GM19043 (cell line): Measurements from ENCODE around the gene CAPRIN2.

ENCODE experiments used
- ATAC-seq: cut with Tn5 transposase; IDR thresholded peaks from one replicate; pipeline ENCODE4 v1.9.1; 2021; ENCODE audit warnings: low read depth; ENCODE audit not compliant: unreplicated experiment

The CAPRIN2 gene

GRCh38 chr12:30707613-30708342 lies 47.0 kb downstream of the CAPRIN2 start:
- no peak for ATAC-seq

GRCh38 chr12:30706476-30706875 lies 48.3 kb downstream of the CAPRIN2 start:
- no peak for ATAC-seq

DNA sequence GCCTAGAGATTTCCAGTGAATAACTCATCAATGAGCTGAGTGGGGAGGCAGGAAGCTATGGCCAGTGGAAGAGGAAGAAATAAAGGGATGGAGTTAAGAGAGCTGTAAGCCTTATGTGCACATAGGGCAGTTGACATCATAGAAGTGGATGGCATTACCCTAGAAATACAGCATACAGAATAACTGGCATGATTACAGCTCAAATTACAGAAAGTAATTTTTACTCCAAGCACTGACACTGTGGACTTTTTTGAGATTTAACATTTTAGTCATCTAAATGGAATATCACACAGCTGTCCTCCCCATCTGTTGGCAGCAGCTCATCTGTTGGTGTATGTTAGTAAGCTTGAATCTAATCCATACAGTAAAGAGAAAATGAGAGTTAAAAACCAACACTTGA lies 53.7 kb downstream of the CAPRIN2 start:
- ATAC-seq, result no peak

DNA sequence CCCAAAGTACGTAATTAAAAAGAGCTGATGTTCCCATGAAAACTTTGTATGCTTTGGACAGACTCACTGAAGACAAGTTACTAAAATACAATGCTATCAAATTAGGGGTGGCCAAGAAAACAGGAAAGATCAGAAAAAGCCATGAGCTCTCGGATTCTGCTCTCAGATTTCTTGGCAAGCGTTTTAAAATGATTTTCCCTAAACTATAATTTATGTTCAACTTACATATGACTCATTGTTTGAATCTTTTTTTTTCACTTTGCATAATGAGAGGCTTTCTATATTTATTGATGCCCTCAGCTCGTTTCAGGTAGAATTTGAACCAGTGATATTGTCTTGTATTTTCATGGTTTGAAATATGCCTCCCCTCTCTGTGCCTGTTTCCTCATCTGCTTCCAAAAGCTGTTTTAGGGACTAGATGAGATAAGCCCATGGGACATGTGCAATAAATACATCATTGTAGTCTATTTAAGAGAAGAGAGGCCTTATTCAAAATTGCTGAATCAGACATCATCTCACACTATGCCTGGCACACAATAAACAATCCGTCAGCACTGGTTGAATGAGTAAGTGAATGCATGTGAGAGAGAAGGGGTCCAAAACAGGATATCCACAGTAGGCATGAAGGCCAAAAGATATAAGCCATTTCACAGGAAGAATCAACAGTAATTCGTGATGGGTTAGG lies 54.4 kb downstream of the CAPRIN2 start:
- ATAC-seq, result no peak

GRCh38 chr12:30698346-30698745 lies 56.4 kb downstream of the CAPRIN2 start:
- no peak for ATAC-seq

GRCh38 chr12:30696943-30697342 lies 57.8 kb downstream of the CAPRIN2 start:
- no peak for ATAC-seq

DNA sequence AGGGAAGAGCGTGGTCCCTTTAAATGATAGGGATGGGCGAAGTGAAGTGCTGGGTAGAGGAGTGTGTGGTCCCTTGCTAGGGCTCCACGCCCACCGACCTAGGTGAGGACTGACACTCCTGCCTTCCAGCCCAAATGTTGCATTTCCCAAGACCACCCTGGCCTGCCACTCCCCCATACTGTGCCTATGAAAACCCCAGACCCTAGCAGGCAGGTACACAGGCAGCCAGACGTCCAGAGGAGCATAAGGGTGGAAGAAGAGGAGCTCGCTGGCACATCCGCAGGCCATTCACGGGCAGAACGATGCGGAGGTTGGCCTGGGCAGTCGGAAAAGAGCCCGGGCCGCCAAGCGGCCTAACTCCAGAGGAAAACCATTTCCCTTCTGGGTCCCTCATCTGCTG lies 58.3 kb downstream of the CAPRIN2 start:
- ATAC-seq, result no peak

DNA sequence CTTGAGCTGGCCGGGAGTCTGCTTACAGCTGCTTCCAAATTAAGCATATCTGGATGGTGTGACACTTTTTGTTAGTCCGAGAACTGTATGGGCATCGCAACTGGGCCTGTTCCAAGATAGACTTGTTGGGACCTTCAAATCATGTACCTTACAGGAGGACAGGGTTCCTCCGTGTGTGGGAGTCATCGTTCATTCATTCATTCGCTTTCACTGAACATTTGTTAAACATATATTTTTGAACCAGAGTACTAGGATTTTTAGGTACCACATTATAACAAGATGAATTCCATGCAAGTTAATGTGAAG lies 58.7 kb downstream of the CAPRIN2 start:
- ATAC-seq, result peak; percentile 25

DNA sequence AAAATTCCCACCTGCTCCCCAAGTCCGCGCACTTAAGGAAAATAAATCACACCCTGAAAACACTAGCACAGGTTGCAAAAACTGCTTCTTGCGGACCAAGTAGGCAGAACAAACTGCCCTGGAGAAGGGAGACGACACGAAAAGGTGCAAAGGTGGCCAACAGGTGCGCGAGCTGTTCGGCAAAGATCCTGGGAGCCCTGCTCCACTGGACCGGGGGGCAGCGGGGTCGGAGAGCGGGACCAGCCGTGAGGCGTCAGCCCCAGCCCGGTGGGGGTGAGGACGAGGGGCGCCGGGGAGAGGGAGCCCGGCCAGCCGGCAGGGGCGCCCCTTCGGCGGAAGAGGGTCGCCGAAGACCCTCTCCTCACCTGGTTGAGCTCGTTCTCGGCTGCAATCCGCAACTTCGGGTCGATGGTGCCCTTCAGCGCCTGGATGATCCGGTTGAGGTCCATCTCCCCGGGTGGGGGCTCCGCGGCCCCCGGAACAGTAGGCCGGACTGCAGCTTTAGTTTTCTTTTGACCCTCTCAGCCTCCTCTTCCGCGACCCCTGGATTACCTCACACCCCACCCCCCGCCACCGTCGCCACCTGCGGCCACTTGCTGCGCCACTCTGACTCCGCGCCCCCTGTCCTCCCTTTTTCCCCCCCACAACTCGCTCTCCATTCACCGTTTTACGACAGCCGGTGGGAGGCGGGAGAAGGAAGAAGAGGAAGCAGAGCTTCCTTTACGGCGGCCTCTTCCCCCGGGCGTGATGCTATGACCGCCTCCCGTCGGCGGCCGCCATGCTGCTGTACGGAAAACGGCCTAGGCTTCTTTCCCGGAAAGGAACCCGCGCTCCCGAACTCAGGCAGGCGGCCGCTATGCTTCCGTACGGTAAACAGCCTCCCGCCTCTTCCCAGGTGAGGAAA lies 59.3 kb downstream of the CAPRIN2 start, which contains the start of gene IPO8:
IPO8 (minus strand) TSS at position 671 of the 904 bp plus-strand sequence; CDS start at position 449, 222 bp downstream.
- peak; percentile 68 for ATAC-seq

DNA sequence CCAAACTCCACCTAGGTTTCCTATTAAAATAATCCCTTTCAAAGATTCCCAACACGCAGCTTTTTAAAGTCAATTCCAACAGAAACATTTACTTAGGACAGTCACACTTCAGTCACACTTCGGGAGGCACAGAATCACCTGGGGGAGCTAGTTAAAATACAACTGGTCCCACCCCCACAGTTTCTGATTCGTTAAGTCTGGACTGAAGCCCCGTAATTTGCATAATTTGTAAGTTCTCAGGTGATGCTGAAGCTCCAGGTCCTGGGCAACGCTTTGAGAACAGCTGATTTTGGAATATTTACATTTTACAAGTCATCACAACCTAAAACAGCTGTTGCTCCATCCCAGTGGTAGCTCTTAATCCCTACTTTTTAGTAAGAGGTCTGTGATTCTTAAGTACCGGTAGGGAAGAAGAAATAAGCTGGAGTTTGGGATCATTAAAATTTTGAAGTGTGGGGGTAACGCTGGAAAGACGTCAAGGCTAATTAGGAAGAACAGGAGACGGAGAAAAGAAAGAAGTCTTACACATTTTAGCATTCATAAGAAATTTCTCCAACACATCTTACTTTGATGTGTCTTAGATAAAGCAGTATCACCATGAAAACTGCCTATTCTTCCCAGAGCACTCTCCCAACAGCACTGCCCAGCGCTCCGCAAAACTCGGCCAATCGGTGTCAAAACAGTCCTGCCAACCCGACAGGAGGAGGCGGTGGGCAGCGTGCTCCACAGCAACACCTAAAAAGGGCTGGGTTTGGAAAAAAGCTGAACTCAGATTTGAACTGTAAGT lies 60.1 kb downstream of the CAPRIN2 start:
- ATAC-seq, result no peak

- ATAC-seq, result no peak
Measured at GRCh38 chr12:30692470-30692869, 62.3 kb downstream of the CAPRIN2 start.

GRCh38 chr12:30691122-30691879 lies 63.5 kb downstream of the CAPRIN2 start:
- no peak for ATAC-seq

DNA sequence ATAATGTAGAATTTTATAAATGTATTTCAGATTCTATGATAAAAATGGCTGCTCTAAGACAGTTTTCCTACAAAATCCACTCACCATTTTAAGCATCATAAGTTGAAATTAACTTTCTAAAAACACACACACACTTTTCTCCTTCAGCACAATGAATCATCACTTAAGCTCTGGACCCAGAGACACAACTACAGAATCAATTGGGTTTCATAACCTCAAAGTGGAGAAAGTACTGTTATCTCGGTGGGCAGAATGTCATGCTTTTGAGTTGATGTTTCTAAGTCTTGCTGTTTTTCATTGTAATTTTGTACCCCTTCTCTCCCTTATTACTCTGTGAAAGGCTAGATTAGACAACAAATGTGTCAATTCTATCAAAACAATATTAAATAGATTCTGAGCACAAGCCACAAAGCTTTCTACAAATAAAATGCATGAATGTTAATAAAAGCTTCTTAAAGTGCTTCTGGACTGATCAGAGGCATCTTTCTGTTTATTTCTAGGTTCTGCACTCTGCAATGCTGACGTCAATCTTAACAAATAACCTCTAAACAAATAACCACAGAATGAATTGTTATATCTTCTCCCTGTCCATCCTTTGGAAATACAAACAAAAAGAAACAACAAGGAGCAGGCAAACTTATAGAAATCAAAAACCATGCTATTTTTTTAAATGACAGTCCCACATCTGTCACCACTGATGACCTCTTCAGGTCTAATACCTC lies 67.3 kb downstream of the CAPRIN2 start:
- ATAC-seq, result no peak

DNA sequence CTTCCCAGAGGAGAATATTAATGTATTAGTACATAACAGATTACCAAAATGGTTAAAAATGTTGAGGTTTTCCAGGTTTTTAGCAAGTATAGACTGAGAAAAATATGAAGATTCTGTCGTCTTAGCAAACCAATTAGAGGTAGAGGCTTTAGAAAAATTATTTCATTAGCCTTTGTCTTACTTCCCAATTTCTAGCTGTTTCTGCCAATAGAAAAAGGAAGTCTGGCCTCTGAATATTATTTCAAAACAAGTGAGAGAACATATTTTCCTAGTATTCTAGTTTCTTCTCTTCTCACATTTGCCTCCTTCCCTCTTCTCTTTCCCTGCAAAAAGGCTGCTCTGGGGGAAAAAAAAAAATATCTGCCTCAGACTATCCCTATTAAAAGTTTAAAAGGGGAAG lies 75.5 kb downstream of the CAPRIN2 start:
- ATAC-seq, result no peak

GRCh38 chr12:30678221-30678620 lies 76.5 kb downstream of the CAPRIN2 start:
- ATAC-seq, result no peak

- no peak for ATAC-seq
Measured at GRCh38 chr12:30661210-30661609, 93.5 kb downstream of the CAPRIN2 start.
